Measurements from ENCODE around the gene AREG.
"Not testable (repeated sequence)": the region's sequence is repeated elsewhere in the genome, so short reads cannot be mapped to it uniquely, and the experiment has no call there.

Gene AREG

GRCh38 chr4:74444891-74445642, at the start of gene AREG:
Gene AREG, plus strand, starts transcription at chr4:74445136. Its CDS starts 210 bp downstream, at chr4:74445346.
- peak; percentile 60 to 79 for DNase-seq (ENCODE audit: extremely low read depth in 1 of 2, low read depth in 1 of 2)

GRCh38 chr4:74395633-74396032, 49.3 kb upstream of the AREG start:
- no peak for DNase-seq (ENCODE audit: extremely low read depth in 1 of 2, low read depth in 1 of 2)

- no peak for DNase-seq (ENCODE audit: extremely low read depth in 1 of 2, low read depth in 1 of 2)
Measured at GRCh38 chr4:74397748-74398426, 47.0 kb upstream of the AREG start.

GRCh38 chr4:74398894-74399589, 45.9 kb upstream of the AREG start:
- not testable (repeated sequence) for DNase-seq (ENCODE audit: extremely low read depth in 1 of 2, low read depth in 1 of 2)

GRCh38 chr4:74400395-74400794, 44.5 kb upstream of the AREG start:
- no peak for DNase-seq (ENCODE audit: extremely low read depth in 1 of 2, low read depth in 1 of 2)

GRCh38 chr4:74402692-74403456, 42.1 kb upstream of the AREG start:
- no peak for DNase-seq (ENCODE audit: extremely low read depth in 1 of 2, low read depth in 1 of 2)

- no peak for DNase-seq (ENCODE audit: extremely low read depth in 1 of 2, low read depth in 1 of 2)
Measured at GRCh38 chr4:74407891-74408290, 37.0 kb upstream of the AREG start.

GRCh38 chr4:74408639-74409038, 36.3 kb upstream of the AREG start:
- no peak for DNase-seq (ENCODE audit: extremely low read depth in 1 of 2, low read depth in 1 of 2)

GRCh38 chr4:74410272-74410671, 34.7 kb upstream of the AREG start:
- DNase-seq (ENCODE audit: extremely low read depth in 1 of 2, low read depth in 1 of 2) = no peak

GRCh38 chr4:74412225-74412624, 32.7 kb upstream of the AREG start:
- no peak for DNase-seq (ENCODE audit: extremely low read depth in 1 of 2, low read depth in 1 of 2)

- no peak for DNase-seq (ENCODE audit: extremely low read depth in 1 of 2, low read depth in 1 of 2)
Measured at GRCh38 chr4:74413265-74413664, 31.7 kb upstream of the AREG start.

- DNase-seq (ENCODE audit: extremely low read depth in 1 of 2, low read depth in 1 of 2) = no peak
Measured at GRCh38 chr4:74414149-74414809, 30.7 kb upstream of the AREG start.

GRCh38 chr4:74415602-74416300, 29.2 kb upstream of the AREG start:
- no peak for DNase-seq (ENCODE audit: extremely low read depth in 1 of 2, low read depth in 1 of 2)

GRCh38 chr4:74418063-74418670, 26.8 kb upstream of the AREG start:
- no peak for DNase-seq (ENCODE audit: extremely low read depth in 1 of 2, low read depth in 1 of 2)

GRCh38 chr4:74420863-74421262, 24.1 kb upstream of the AREG start:
- DNase-seq (ENCODE audit: extremely low read depth in 1 of 2, low read depth in 1 of 2) = no peak

GRCh38 chr4:74423104-74423503, 21.8 kb upstream of the AREG start:
- no peak for DNase-seq (ENCODE audit: extremely low read depth in 1 of 2, low read depth in 1 of 2)

GRCh38 chr4:74424111-74424510, 20.8 kb upstream of the AREG start:
- DNase-seq (ENCODE audit: extremely low read depth in 1 of 2, low read depth in 1 of 2) = no peak

- DNase-seq (ENCODE audit: extremely low read depth in 1 of 2, low read depth in 1 of 2) = no peak
Measured at GRCh38 chr4:74426101-74426500, 18.8 kb upstream of the AREG start.

GRCh38 chr4:74428276-74428675, 16.7 kb upstream of the AREG start:
- DNase-seq (ENCODE audit: extremely low read depth in 1 of 2, low read depth in 1 of 2) = no peak
